ENCODE results near the gene L1CAM.

DNA sequence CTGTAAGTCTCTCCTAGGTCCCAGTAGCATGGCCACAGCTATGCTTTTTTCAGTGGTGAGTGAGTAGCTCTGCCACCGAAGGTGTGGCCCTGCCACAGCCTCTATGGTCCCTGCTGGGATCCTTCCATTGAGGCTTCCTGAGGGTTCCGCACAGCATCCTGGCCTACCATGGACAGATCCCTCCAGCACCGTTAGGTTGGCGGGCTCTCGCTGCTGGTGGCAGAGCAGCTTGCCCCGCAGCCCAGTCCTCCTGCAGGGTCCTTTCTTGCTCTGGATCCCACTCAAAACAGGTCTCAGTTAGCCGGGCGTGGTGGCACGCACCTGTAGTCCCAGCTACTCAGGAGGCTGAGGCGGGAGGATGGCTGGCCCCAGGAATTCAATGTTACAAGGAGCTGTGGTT, 53.2 kb downstream of the L1CAM start:
- TF ChIP-seq CTCF (IDR thresholded peaks at IDR 0.05; ENCODE audit: borderline replicate concordance, extremely low read depth, low read length, poor library complexity, severe bottlenecking) (no peak), EZH2 (IDR thresholded peaks at IDR 0.05; ENCODE audit: borderline replicate concordance, low read depth, low read length, severe bottlenecking) (no peak)
